Heart left ventricle (tissue), 13 donors: ENCODE results near the gene DGKE.

Source experiments
- CTCF ChIP-seq, 12 donors: fragments of 200-600 bp; sonication (generic) in 4 of 12; IDR thresholded peaks; one replicate each; pipeline versions ENCODE4 v1.5.0 to v1.8.0; 2018 to 2022; ENCODE audit warnings: antibody characterized with exemption in 12 of 12, mild to moderate bottlenecking in 5 of 12
- POLR2A ChIP-seq, 2 donors: fragments of 450-650 bp; IDR thresholded peaks; one replicate each; pipeline ENCODE4 v1.6.1; 2017; ENCODE audit warnings: antibody characterized with exemption in 2 of 2, mild to moderate bottlenecking in 2 of 2, moderate library complexity in 2 of 2
- donor health status: ischemic (EF 13 %, LVEDD 7.1; RV severe dilation, severe dysfunction).
- donor health status: DM: no; HTN: yes; CAD: no.
- donor health status: DM: no; HTN: no; CAD: no.
- donor health status: ischemic (EF 25% LVEDD 6.9; RV normal size, moderate dysfunction).
- donor health status: ischemic (EF 25% LVEDD 5.7; RV mildly dilated, moderate dysfunction).
- donor health status: ischemic (EF 35%, LVEDD 5.7; RV mildly dilated, moderate dysfunction).
- donor health status: nonischemic (EF 11% LVEDD 7.7; RV severe dilation, severe dysfunction).
- donor health status: DM: yes; HTN: yes; CAD: no.
- donor health status: PGD.
- donor health status: ischemic (EF 29% LVEDD 5.4; RV normal size, mild dysfunction).
- donor health status: nonischemic (EF 23%, LVEDD 6.1; RV moderate dilation, normal function).

- TF ChIP-seq POLR2A (IDR thresholded peaks at IDR 0.05) (no peak), CTCF (IDR thresholded peaks at IDR 0.05) (no peak)
Measured at GRCh38 chr17:56830726-56831368, 3.1 kb upstream of the DGKE start.
